HG02763 (cell line): Measurements from ENCODE around the gene MPDZ.

Experiments
- ATAC-seq: cut with Tn5 transposase; IDR thresholded peaks from one replicate; pipeline ENCODE4 v1.9.1; 2021; ENCODE audit warnings: mild to moderate bottlenecking, moderate library complexity; ENCODE audit not compliant: unreplicated experiment

The MPDZ gene

DNA sequence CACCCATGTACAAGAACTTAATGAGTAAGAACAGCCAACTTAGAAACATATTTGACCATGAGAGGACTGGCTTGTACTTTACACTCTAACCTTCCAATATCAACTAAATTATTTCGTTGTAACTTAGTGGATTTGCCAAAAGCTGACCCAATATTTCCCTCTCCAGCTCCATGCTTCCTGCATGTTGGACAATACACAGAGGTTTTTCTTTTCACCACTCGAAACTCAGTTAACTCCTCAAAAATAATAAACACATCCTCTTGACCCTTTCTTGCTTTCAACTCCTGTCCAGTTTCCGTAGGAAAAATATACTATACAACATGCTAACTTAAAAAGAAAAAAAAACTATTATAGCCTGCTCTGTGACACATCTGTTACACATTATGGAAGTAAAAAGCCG, 188.9 kb downstream of the MPDZ start:
- ATAC-seq: no peak

GRCh38 chr9:13089666-13090065, 189.8 kb downstream of the MPDZ start:
- no peak for ATAC-seq

DNA sequence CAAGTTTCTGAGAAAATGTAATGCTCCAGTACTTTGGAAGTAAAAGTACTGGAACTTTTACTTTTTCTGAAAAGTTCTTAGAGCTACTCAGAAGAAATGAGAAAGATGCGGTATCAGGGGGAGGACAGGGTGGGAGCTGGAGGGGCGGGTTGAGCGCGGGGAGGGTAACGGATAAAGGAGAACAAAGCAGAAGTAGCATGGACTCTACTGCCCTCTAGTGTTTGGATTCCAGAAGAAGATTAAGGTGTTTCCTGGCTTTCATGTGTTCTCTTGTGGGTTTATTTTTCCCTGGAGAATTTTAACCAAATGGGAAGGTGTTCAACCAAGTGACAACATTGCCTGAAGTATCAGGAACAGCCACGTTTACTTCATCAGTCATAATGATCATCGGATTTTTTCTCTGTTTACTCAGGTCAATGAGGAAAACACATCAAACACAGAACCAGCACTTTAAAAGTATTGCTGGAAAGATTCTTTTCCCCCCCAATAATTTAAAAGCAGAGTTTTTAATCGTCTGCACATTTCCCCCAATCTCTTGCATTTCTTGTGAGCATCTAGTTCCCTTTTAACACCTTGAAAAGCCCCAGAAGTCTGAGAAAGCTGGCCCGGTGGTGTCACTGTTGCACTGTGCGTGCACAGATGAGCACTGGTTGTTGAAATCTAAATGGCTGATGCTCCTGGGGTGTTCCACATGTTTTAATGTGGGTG, 190.6 kb downstream of the MPDZ start:
- peak; percentile 60 for ATAC-seq

DNA sequence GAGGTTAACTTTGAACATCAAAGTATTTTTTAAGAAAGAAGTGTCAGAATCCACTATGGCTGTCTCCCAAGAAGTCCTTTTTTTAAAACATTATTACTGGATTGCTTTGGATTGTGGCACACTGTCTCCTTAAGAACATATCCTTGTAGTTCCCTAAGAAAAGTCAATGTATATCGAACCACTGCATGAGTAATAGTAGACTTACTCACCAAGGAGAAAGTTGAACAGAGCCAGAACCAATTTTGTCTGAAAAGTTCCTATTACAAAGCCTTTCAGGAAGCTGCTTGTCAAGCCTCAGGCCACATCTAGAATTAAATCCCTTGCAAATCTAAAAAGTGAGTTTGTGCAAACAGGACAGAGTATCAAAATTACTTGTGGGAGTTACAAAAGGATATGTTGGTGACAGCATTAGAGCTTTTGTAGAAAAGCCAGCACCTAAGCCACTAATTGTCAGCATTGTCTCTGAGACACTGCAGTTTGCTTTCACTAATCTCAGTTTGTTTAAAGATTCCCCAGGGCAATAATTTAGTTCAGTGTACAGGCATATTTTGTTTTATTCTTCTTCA, 195.4 kb downstream of the MPDZ start:
- ATAC-seq: no peak

GRCh38 chr9:13083366-13083765, 196.1 kb downstream of the MPDZ start:
- no peak for ATAC-seq

- ATAC-seq: no peak
These were observed 196.7 kb downstream of the MPDZ start for GRCh38 chr9:13082796-13083195.

GRCh38 chr9:13078164-13078563, 201.3 kb downstream of the MPDZ start:
- no peak for ATAC-seq

DNA sequence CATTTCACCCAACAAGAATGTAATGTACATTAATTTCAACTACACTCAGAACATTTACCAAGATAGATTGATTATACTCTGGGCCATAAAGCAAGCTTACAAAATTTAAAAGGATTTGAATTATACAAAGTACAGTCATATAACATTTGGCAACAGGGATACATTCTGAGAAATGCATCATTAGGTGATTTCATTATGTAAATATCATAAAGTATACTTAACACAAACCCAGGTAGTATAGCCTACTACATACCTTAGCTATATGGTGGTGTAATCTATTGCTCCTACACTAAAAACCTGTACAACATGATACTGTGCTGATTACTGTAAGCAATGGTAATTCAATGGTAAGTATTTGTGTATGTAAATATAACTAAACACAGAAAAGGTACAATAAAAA, 202.9 kb downstream of the MPDZ start:
- no peak for ATAC-seq

DNA sequence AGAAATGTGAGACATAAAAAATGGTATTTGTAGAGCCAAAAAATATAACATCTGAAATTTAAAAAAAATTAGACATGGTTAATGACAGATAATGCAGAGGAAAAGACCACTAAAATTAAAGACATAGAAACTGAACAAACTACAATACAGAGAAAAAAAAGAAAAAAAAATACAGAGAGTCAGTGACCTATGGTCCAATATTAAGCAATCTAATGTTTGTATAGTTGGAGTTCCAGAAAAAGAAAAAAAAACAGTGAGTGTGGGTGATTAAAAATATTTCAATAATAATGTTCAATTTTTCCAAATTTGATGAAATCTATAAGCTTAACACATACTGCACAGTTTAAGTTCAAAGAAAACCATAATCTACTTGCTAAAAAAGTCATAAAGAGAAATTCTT, 207.6 kb downstream of the MPDZ start:
- no peak for ATAC-seq

DNA sequence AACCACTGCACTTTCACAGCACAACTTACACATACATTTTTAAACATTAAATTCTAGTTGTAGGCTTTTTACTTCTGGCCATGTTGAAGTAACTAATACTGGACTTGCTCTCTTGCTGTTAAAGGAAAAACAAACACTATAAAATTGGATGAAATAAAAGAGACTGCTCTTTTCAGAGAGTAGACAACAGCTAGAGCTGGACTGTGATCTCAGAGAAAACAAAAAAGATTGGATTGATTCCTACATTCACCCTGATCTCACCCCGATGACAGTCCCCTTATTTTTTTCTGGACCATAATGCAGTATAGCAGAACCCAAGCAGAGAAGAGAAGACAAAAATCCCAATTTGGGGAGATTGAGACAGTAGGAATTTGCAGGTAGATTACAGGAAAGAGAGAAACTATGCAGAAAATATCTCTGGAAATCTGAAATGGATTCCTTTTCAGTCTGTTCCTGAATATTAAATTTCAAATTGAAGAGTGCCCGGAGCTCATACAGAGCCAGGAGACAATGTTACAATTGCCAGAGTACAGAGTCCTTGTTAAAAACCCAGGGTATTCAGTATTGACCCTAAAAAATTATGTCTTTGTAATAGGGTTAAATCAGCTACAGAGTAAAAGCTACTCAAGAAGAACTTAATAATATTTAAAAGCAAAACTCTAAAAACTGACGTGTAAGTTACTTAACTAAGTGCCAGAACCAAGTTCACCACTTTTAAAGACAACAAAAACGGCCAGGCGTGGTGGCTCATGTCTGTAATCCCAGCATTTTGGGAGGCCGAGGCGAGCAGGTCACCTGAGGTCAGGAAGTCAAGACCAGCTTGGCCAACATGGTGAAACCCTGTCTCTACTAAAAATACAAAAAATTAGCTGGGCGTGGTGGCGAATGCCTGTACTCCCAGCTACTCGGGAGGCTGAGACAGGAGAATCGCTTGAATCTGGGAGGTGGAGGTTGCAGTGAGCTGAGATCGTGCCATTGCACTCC, 208.6 kb downstream of the MPDZ start:
- ATAC-seq: no peak

DNA sequence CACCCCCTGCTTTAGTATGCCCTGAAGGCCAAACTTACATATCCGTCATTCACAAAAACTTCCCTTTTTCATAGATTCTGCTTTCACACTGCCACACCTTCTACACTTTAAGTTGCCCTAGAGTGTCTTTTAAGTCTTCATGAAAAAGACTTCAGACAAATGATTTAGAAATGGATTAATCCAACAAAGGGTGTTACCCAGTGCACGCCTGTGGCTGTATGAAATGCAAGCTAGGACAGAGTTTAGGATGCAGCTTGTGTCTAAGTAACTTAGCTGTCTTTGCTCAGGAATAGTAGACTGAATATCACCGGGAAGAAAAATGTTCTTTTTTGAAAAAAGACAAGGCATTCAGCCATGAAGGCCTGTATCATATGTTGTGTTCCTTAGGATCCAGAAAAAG, 210.0 kb downstream of the MPDZ start:
- ATAC-seq: no peak

DNA sequence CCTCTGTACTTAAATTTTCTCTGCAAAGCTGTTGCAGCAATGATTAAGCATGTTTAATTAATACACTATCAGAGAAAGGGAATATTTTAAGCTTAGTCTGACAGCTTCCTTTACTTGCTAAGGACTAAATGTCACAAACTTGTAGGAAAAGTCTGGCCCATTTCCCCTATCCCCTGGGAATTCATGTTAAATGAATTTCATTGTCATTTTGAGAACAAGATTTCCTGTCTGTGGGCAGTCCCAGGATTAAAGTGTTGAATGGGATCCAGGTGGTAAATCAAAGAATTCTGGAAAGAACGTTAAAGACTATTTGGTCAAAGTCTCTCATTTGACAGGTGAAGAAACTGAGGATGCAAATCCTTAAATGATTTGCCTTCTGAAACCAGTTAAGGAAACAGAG, 214.8 kb downstream of the MPDZ start:
- ATAC-seq: no peak

GRCh38 chr9:13063880-13064459, 215.5 kb downstream of the MPDZ start:
- no peak for ATAC-seq

DNA sequence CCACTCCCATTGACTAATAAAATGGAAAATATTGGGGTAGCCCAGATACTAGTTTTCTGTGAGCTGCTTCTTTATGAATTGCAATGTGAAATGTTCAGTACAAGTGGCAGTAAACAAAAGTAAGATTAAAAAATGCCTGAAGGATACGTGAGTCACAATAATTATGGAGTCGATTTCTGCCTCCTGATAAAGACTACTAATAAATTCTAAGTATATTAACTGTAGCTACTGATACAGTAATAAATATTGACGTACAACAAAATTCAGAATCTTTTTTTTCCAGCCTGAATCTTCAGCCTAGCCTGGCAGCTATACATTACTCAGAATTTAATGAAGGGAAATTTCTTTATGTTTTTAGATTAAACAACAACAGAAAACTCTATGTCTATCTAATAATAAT, 218.1 kb downstream of the MPDZ start:
- ATAC-seq: no peak
